Tibial nerve (tissue), 3 donors: ENCODE results near the gene SCCPDH.

ENCODE experiments used
- EP300 ChIP-seq, 2 donors: sonication (generic); formaldehyde crosslinking; IDR thresholded peaks; one replicate each; pipeline ENCODE4 v1.6.1; 2017; ENCODE audit warnings: antibody characterized with exemption in 2 of 2, mild to moderate bottlenecking in 1 of 2
- POLR2A ChIP-seq, 2 donors: fragments of 450-650 bp; IDR thresholded peaks; one replicate each; pipeline ENCODE4 v1.6.1; 2017; ENCODE audit warnings: antibody characterized with exemption in 2 of 2, mild to moderate bottlenecking in 2 of 2, moderate library complexity in 2 of 2

GRCh38 chr1:246768403-246769020 lies 44.3 kb downstream of the SCCPDH start:
- TF ChIP-seq EP300 (IDR thresholded peaks at IDR 0.05) = no peak
- TF ChIP-seq POLR2A (IDR thresholded peaks at IDR 0.05) = no peak
